Fibroblast of lung (primary cell): ENCODE measurements around the gene ZNF177. TPM values are rescaled to one million over a fixed set of nuclear protein-coding genes. Genes with fewer than 3 reads are reported as not detected.
A peak's percentile ranks its signal among the peaks of the same experiment; 100 is the strongest.

Source experiments
- DNase-seq, 2 donors: peaks; one replicate each; pipeline versions ENCODE4 v3.0.0 to v3.0.0-alpha.2; 2010; ENCODE audit warnings: low read depth in 2 of 2
- H2AFZ ChIP-seq: 2 replicates; pipeline ENCODE4 v1.5.1; 2012; ENCODE audit warnings: low read length, control low read depth, inconsistent platforms
- H3K27ac ChIP-seq: 2 replicates; pipeline ENCODE4 v1.5.1; 2011; ENCODE audit warnings: low read length, control low read depth; ENCODE audit not compliant: insufficient read depth
- H3K27me3 ChIP-seq: 2 replicates; pipeline ENCODE4 v1.5.1; 2011; ENCODE audit warnings: mild to moderate bottlenecking, low read length; ENCODE audit not compliant: control insufficient read depth, insufficient read depth
- H3K36me3 ChIP-seq: 2 replicates; pipeline ENCODE4 v1.5.1; 2011; ENCODE audit warnings: low read length; ENCODE audit not compliant: control insufficient read depth, insufficient read depth
- H3K4me1 ChIP-seq: 2 replicates; pipeline ENCODE4 v1.5.1; 2011; ENCODE audit warnings: low read length; ENCODE audit not compliant: control insufficient read depth, insufficient read depth; ENCODE audit errors: extremely low read depth
- H3K4me2 ChIP-seq: 2 replicates; pipeline ENCODE4 v1.5.1; 2011; ENCODE audit warnings: low read length, control low read depth; ENCODE audit not compliant: insufficient read depth; ENCODE audit errors: extremely low read depth
- H3K4me3 ChIP-seq, 4 experiments: fragments of 200-600 bp in 1 of 4; sonication (generic) in 1 of 4; replicated peaks in 1 of 4; 2 replicates each; pipeline ENCODE4 v1.5.1; 2011 to 2016; ENCODE audit warnings: low read length in 4 of 4, low read depth in 3 of 4, mild to moderate bottlenecking in 3 of 4, control low read depth in 2 of 4, inconsistent platforms in 1 of 4, mixed read lengths in 1 of 4; ENCODE audit not compliant: insufficient read depth in 1 of 4; ENCODE audit errors: control extremely low read depth in 1 of 4
- H3K79me2 ChIP-seq: 2 replicates; pipeline ENCODE4 v1.5.1; 2012; ENCODE audit warnings: mild to moderate bottlenecking, low read length, inconsistent platforms; ENCODE audit not compliant: control insufficient read depth, insufficient read depth
- H3K9ac ChIP-seq: 2 replicates; pipeline ENCODE4 v1.5.1; 2011; ENCODE audit warnings: mild to moderate bottlenecking, low read length, control low read depth; ENCODE audit not compliant: insufficient read depth
- H3K9me3 ChIP-seq: 2 replicates; pipeline ENCODE4 v1.5.1; 2012; ENCODE audit warnings: low read depth, low read length; ENCODE audit not compliant: control insufficient read depth, insufficient read depth
- H4K20me1 ChIP-seq: 2 replicates; pipeline ENCODE4 v1.5.1; 2011; ENCODE audit warnings: low read length; ENCODE audit not compliant: control insufficient read depth, insufficient read depth; ENCODE audit errors: extremely low read depth
- EZH2 ChIP-seq: IDR thresholded peaks from 2 replicates; pipeline ENCODE4 v1.5.1; 2012; ENCODE audit warnings: low read length, control low read depth, mild to moderate bottlenecking; ENCODE audit errors: missing control alignments
- polyA plus RNA-seq, 2 donors: library from polyadenylated mRNA; depleted of rRNA in 1 of 2; stranded (reverse) in 1 of 2; unstranded in 1 of 2; fragments of >200 nt; gene quantifications; 2 replicates each; pipeline ENCODE4 v1.2.1, GENCODE V29; 2011 to 2012; ENCODE audit warnings: missing spikeins in 1 of 2
- total RNA-seq: library from RNA; depleted of rRNA; stranded (reverse); fragments of >200 nt; gene quantifications from 2 replicates; pipeline ENCODE4 v1.2.1, GENCODE V29; 2014
- TF ChIP-seq, protein P1 (sequence below), 2 donors: IDR thresholded peaks in 1 of 2; conservative IDR thresholded peaks in 1 of 2; 1 replicate in 1 of 2; 2 replicates in 1 of 2; pipeline ENCODE4 v1.5.1; 2011 to 2012; ENCODE audit warnings: low read length in 2 of 2, control low read depth in 1 of 2, inconsistent platforms in 1 of 2, low read depth in 1 of 2, mild to moderate bottlenecking in 1 of 2

The ZNF177 gene
- total and polyA plus RNA-seq, 2 donors (not counting 1 experiment from before 2014, with no cell fraction given), result 1.5 to 3.3 TPM

DNA sequence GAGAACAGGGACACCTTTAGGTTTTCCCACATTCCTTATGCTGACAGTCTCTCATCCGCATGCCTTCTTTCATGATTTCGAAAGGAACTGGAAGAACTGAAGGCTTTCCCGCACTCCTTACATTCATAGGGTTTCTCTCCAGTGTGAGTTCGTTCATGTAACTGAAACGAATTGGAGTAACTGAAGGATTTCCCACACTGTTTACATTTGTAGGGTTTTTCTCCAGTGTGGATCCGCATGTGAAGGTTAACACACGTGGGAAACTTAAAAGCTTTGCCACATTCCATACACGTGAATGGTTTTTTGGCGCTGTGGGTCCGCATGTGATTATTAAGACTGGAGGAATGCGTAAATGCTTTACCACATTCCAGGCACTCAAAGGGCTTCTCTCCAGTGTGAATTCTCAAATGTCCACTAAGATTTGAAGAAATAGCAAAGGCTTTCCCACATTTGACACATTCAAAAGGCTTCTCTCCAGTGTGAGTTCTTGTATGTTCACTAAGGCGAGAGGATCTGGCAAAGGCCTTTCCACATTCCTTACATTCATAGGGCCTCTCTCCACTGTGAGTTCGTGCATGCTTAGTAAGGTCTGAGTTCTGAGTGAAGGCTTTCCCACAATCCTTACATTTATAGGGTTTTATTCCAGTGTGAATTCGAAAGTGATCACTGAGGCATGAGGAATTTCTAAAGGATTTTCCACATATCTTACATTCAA is 50.6 kb downstream of the ZNF177 start:
- peaks cover 6% of the 10 kb centered on the region for H3K9me3 ChIP-seq

GRCh38 chr19:9427941-9428340 is 65.1 kb downstream of the ZNF177 start:
- Histone ChIP-seq H3K9me3 (no peaks in the 10 kb centered on the region), H2AFZ (no peak overlapping the region), H3K79me2 (no peaks in the 10 kb centered on the region), H3K27ac (no peak overlapping the region), H4K20me1 (no peaks in the 10 kb centered on the region), H3K36me3 (peaks cover 2% of the 10 kb centered on the region), H3K4me1 (no peaks in the 10 kb centered on the region), H3K4me3 (no peak overlapping the region), H3K27me3 (no peaks in the 10 kb centered on the region), H3K9ac (no peak overlapping the region), H3K4me2 (no peak overlapping the region)
- no peak for DNase-seq
- TF ChIP-seq, protein P1, sequence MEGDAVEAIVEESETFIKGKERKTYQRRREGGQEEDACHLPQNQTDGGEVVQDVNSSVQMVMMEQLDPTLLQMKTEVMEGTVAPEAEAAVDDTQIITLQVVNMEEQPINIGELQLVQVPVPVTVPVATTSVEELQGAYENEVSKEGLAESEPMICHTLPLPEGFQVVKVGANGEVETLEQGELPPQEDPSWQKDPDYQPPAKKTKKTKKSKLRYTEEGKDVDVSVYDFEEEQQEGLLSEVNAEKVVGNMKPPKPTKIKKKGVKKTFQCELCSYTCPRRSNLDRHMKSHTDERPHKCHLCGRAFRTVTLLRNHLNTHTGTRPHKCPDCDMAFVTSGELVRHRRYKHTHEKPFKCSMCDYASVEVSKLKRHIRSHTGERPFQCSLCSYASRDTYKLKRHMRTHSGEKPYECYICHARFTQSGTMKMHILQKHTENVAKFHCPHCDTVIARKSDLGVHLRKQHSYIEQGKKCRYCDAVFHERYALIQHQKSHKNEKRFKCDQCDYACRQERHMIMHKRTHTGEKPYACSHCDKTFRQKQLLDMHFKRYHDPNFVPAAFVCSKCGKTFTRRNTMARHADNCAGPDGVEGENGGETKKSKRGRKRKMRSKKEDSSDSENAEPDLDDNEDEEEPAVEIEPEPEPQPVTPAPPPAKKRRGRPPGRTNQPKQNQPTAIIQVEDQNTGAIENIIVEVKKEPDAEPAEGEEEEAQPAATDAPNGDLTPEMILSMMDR (conservative IDR thresholded peaks at IDR 0.05 in 1 of 2, IDR thresholded peaks at IDR 0.05 in 1 of 2; ENCODE audit: low read depth in 1 of 2, low read length in 2 of 2), result no peak
- TF ChIP-seq EZH2, result no peak

More for the DNA sequence above, 50.6 kb downstream of the ZNF177 start:
- Histone ChIP-seq H3K9ac (no peak overlapping the region), H3K4me3 (no peak overlapping the region), H3K27me3 (no peaks in the 10 kb centered on the region), H3K4me1 (no peaks in the 10 kb centered on the region), H3K36me3 (peaks cover 8% of the 10 kb centered on the region), H3K4me2 (no peak overlapping the region), H2AFZ (no peak overlapping the region), H3K27ac (no peak overlapping the region), H3K79me2 (no peaks in the 10 kb centered on the region), H4K20me1 (no peaks in the 10 kb centered on the region)
- DNase-seq, result peak in 1 of 2 donors; percentile 4
- TF ChIP-seq EZH2, result no peak
- TF ChIP-seq, protein P1 (conservative IDR thresholded peaks at IDR 0.05 in 1 of 2, IDR thresholded peaks at IDR 0.05 in 1 of 2; ENCODE audit: low read depth in 1 of 2, low read length in 2 of 2), result no peak

DNA sequence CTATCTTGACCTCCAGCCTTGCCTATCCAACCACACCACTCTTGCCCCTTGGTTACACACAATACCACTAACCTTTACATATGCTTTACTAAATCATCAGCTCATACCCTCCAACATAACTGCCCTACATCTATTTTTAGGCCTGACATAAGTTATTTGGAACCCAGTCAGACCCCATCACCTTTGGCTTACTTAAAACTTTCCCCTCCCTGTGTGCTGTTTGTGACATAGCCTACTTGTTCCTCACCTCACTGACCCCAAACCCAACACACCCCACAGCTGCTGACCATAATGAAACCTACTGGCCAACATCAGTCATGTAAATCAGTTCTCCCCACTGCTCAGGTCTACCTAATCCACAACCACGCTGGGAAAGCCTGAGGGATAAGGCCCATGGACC is 67.6 kb downstream of the ZNF177 start:
- H3K36me3 ChIP-seq, result peaks cover 2% of the 10 kb centered on the region
- no peak for DNase-seq

More for the DNA sequence above, 67.6 kb downstream of the ZNF177 start:
- no peak overlapping the region for H3K9ac ChIP-seq
- H3K4me2 ChIP-seq, result no peak overlapping the region
- TF ChIP-seq, protein P1 (conservative IDR thresholded peaks at IDR 0.05 in 1 of 2, IDR thresholded peaks at IDR 0.05 in 1 of 2; ENCODE audit: low read depth in 1 of 2, low read length in 2 of 2), result no peak
- TF ChIP-seq EZH2, result no peak
- H3K79me2 ChIP-seq, result no peaks in the 10 kb centered on the region
- no peaks in the 10 kb centered on the region for H3K9me3 ChIP-seq
- H3K4me3 ChIP-seq, result no peak overlapping the region
- H3K27ac ChIP-seq, result no peak overlapping the region
- H4K20me1 ChIP-seq, result no peaks in the 10 kb centered on the region
- H2AFZ ChIP-seq, result no peak overlapping the region
- no peaks in the 10 kb centered on the region for H3K27me3 ChIP-seq
- H3K4me1 ChIP-seq, result no peaks in the 10 kb centered on the region
